ENCODE measurements around the gene MAPK7.

The MAPK7 gene

DNA sequence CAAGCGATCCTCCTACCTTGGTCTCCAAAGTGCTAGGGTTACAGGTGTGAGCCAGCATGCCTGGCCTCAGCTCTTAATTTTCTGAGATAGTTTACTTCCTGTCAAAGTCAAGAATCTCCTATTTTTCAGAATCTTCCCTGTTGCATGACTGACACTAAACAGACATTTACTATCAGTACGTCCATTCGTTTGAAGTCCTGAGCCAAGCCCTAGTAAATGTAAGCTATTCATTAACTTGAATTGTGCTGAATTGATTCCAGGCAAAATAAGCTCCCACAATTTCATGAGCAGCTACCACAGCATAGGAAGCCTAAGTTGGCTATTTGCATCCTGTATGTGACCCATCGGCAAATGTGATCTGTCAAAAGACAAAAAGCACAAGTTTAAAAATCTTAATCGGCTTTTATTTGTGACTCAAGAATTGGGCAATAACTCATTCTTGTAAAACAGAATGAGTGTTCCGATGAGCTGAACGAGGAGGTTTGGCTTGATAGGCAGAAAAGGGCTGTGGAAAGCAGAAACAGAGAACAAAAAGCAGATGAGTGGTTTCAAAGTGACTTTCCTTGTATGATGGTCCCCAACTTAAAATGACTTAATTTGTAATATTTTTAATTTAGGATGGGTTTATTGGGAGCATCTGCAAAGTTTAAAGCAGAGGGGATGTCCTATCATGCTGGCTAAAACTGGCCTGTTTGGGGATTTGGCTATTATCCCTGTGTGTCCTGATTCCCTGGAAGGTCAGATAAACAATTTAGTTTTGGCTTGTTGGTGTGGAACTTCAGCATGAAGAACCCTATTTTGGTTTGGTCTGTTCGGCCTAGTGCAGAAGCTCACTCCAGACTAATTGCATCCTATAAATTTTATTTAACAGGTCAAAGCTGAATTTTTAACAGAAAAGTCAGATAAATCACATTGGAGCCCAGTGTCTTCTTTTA, 46.9 kb downstream of the MAPK7 start:
- no peak overlapping the region for H3K4me3 ChIP-seq (ENCODE audit: control insufficient read depth, low read depth, low read length)
- peak; percentile 38 for DNase-seq (ENCODE audit: low read depth)
- TF ChIP-seq, protein P1, sequence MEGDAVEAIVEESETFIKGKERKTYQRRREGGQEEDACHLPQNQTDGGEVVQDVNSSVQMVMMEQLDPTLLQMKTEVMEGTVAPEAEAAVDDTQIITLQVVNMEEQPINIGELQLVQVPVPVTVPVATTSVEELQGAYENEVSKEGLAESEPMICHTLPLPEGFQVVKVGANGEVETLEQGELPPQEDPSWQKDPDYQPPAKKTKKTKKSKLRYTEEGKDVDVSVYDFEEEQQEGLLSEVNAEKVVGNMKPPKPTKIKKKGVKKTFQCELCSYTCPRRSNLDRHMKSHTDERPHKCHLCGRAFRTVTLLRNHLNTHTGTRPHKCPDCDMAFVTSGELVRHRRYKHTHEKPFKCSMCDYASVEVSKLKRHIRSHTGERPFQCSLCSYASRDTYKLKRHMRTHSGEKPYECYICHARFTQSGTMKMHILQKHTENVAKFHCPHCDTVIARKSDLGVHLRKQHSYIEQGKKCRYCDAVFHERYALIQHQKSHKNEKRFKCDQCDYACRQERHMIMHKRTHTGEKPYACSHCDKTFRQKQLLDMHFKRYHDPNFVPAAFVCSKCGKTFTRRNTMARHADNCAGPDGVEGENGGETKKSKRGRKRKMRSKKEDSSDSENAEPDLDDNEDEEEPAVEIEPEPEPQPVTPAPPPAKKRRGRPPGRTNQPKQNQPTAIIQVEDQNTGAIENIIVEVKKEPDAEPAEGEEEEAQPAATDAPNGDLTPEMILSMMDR (IDR thresholded peaks at IDR 0.05; ENCODE audit: control insufficient read depth, insufficient read depth, low read depth, low read length, missing control alignments) = no peak

- TF ChIP-seq, protein P1 (IDR thresholded peaks at IDR 0.05; ENCODE audit: control insufficient read depth, insufficient read depth, low read depth, low read length, missing control alignments) = no peak
- no peak for DNase-seq (ENCODE audit: low read depth)
- H3K4me3 ChIP-seq (ENCODE audit: control insufficient read depth, low read depth, low read length) = no peak overlapping the region
Measured at GRCh38 chr17:19426631-19427030, 48.3 kb downstream of the MAPK7 start.

- TF ChIP-seq, protein P1 (IDR thresholded peaks at IDR 0.05; ENCODE audit: control insufficient read depth, insufficient read depth, low read depth, low read length, missing control alignments) = no peak
Measured at GRCh38 chr17:19431691-19432090, 53.4 kb downstream of the MAPK7 start.

More at GRCh38 chr17:19431691-19432090, 53.4 kb downstream of the MAPK7 start:
- no peak overlapping the region for H3K4me3 ChIP-seq (ENCODE audit: control insufficient read depth, low read depth, low read length)
- no peak for DNase-seq (ENCODE audit: low read depth)

Measured in AG09309 (cell line).